D721Med (cell line): Measurements from ENCODE around the gene TCP11L1.

Experiments used
- DNase-seq: peaks from one replicate; pipeline ENCODE4 v3.0.0; 2011; ENCODE audit warnings: low spot score; ENCODE audit not compliant: insufficient read length
- FAIRE-seq: peaks from 2 replicates; lab custom pipeline; 2011; peaks lifted over from hg19 to GRCh38; lab: Jason Lieb, UNC
- CTCF ChIP-seq: IDR thresholded peaks from 2 replicates; pipeline ENCODE4 v1.5.1; 2012; ENCODE audit warnings: mild to moderate bottlenecking, control low read depth; ENCODE audit not compliant: insufficient read depth; ENCODE audit errors: missing control alignments

Gene TCP11L1

GRCh38 chr11:33064866-33065265, 25.5 kb downstream of the TCP11L1 start:
- DNase-seq, result no peak
- no peak for TF ChIP-seq CTCF
- FAIRE-seq, result no peak

- FAIRE-seq (no peak), DNase-seq (peak; percentile 36)
- peak; percentile 91 for TF ChIP-seq CTCF
Measured at GRCh38 chr11:33065445-33066178, 26.2 kb downstream of the TCP11L1 start.

GRCh38 chr11:33067294-33067693, 27.9 kb downstream of the TCP11L1 start:
- FAIRE-seq (no peak), DNase-seq (no peak)
- TF ChIP-seq CTCF, result no peak

GRCh38 chr11:33068611-33069340, 29.4 kb downstream of the TCP11L1 start:
- FAIRE-seq (no peak), DNase-seq (no peak)
- TF ChIP-seq CTCF, result no peak

GRCh38 chr11:33072465-33072864, 33.1 kb downstream of the TCP11L1 start:
- FAIRE-seq (no peak), DNase-seq (no peak)
- no peak for TF ChIP-seq CTCF

GRCh38 chr11:33083918-33084317, 44.5 kb downstream of the TCP11L1 start:
- no peak for TF ChIP-seq CTCF
- DNase-seq (no peak), FAIRE-seq (no peak)

- DNase-seq (no peak), FAIRE-seq (no peak)
- TF ChIP-seq CTCF, result no peak
Measured at GRCh38 chr11:33086017-33086416, 46.6 kb downstream of the TCP11L1 start.
